Activated T-cell treated with anti-CD3 and anti-CD28 coated beads, Interleukin-2, amount 50 U/mL, for 4 hours (primary cell): ENCODE results near the gene SCOC. TPM values are rescaled to one million over a fixed set of nuclear protein-coding genes. Genes with fewer than 3 reads are reported as not detected.

Experiments
- ATAC-seq, 2 donors: fragments of 200-7000 bp; cut with Tn5 transposase; one replicate each; pipeline ENCODE4 v1.10.0; 2021
- DNase-seq: peaks from one replicate; pipeline ENCODE4 v3.0.0-alpha.2; 2020
- H3K27me3 Mint-ChIP-seq: one replicate; pipeline ENCODE4 v1.8.0; 2021; ENCODE audit warnings: low read depth, mixed read lengths
- H3K36me3 Mint-ChIP-seq: one replicate; pipeline ENCODE4 v1.8.0; 2022; ENCODE audit warnings: mixed read lengths; ENCODE audit not compliant: insufficient read depth
- H3K4me1 Mint-ChIP-seq: one replicate; pipeline ENCODE4 v1.8.0; 2021; ENCODE audit warnings: low read depth, mixed read lengths
- H3K4me3 Mint-ChIP-seq: one replicate; pipeline ENCODE4 v1.8.0; 2021; ENCODE audit warnings: mild to moderate bottlenecking, moderate library complexity, mixed read lengths
- H3K9me3 Mint-ChIP-seq: one replicate; pipeline ENCODE4 v1.8.0; 2021; ENCODE audit warnings: mixed read lengths
- total RNA-seq, 3 donors: library from RNA; stranded (reverse); gene quantifications; one replicate each; pipeline ENCODE4 v1.2.1, GENCODE V29; 2021

The SCOC gene
- total RNA-seq, 3 donors from 2014 or later = 20.5 to 24.3 (median 23.0) TPM

DNA sequence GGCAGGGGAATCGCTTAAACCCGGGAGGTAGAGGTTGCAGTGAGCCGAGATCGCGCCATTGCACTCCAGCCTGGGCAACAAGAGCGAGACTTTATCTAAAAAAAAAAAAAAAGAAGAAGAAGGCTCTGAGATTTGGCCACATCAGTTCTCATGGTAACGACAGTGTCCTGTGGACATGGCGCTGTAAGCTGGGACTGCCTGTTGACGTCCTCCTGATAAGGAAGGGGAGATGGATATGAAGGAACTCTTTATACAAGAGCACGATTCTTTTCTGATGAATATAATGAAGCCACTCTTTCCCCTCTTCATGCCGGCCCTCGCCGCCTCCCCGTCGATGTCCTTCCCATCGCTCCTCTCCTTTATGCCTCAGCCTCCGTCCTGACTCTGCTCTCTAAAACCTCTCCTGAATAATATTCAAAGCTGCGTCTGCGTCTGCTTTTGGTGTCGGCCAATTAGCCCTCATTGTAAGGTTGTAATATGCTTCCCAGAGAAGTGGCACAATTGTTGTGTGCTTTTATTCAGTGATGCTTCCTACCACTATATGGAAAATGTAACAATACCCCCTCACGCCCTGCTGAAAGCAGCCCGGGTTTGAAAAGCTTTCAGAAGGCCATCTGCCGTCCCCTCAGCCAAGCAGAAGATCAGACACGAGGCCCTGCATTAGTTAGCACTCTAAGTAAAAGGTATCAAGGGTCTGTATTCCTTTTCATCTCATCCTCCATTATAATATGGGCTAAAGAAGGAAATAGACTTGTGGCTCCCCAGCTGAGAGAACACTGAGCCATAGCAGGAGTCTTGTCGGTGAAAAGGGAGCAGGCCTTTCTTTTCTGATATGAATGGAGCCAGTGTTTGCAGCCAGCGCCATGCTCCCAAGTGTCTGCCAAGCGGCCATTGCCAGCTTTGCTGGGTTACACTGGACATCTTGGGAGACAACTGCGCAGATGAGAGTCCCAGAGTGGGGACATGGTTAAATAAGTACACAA is 22.1 kb upstream of the SCOC start:
- ATAC-seq (no peak), DNase-seq (no peak)
- Mint-ChIP-seq H3K4me1 (peaks cover 11% of the 10 kb centered on the region), H3K9me3 (no peaks in the 10 kb centered on the region), H3K36me3 (no peaks in the 10 kb centered on the region), H3K27me3 (peaks cover 2% of the 10 kb centered on the region), H3K4me3 (no peak overlapping the region)

DNA sequence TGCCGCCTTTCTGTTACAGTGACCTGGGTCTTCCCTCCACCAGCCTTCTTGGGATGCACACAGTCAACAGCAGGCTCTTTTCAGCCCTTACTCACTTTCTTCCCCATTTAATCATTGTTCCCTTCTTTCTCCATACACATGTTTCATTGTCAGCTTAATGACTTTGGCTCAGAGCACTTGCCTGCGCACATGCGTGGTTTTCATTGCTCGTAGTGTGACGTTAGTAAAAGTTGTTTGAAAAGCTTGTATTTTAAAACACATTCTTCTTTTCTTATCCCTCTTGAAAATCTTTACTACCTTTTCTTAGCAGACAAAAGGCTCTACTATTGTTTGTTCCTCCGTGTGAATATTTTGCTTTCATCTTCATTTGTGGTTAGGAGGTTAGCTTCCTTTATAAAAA is 19.7 kb upstream of the SCOC start:
- Mint-ChIP-seq H3K36me3 (no peaks in the 10 kb centered on the region), H3K4me3 (no peak overlapping the region), H3K4me1 (peaks cover 11% of the 10 kb centered on the region), H3K27me3 (peaks cover 2% of the 10 kb centered on the region), H3K9me3 (no peaks in the 10 kb centered on the region)
- ATAC-seq = no peak
- DNase-seq = no peak

DNA sequence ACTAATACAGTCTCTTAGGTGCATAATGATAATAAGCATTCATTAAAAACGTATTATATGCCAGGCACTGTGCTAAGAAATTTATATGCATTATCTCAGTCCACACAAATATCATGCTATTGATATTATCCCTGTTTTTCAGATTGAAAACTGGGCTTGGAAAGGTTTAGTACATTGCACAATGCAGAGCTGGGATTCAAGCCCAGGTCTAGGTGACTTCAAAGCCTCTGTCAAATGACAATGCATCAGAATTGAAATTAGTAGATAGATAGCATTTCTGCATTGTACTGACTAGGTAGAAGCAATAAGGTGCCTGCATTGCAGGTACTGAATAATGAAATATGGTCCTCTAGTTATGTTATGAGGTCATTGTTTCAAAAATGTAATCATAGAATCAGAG is 18.2 kb upstream of the SCOC start:
- H3K4me1 Mint-ChIP-seq = peaks cover 11% of the 10 kb centered on the region
- no peaks in the 10 kb centered on the region for H3K36me3 Mint-ChIP-seq
- H3K27me3 Mint-ChIP-seq = no peaks in the 10 kb centered on the region
- no peaks in the 10 kb centered on the region for H3K9me3 Mint-ChIP-seq
- DNase-seq (no peak), ATAC-seq (no peak)
- no peak overlapping the region for H3K4me3 Mint-ChIP-seq

DNA sequence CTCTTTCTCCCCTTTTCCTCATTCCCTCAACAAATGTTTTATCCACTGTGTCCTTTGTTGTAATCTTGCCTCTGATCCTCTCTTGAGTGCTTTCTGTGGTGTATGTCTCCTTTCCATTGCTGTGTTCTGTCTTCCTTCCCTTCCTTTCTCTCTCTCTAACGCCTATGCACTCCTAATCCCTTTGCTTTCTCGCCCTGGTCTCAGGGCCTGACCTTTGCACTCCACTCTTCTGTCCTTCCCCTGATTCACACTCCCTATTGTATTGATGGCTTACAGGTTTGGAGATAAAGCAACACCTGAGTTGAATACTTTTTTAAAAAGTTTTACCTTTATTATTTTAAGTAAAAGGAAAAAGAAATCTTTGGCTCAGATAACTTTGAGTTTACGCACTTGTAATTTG is 15.6 kb upstream of the SCOC start:
- no peaks in the 10 kb centered on the region for H3K9me3 Mint-ChIP-seq
- ATAC-seq = no peak
- no peak overlapping the region for H3K4me3 Mint-ChIP-seq
- no peaks in the 10 kb centered on the region for H3K36me3 Mint-ChIP-seq
- H3K27me3 Mint-ChIP-seq = no peaks in the 10 kb centered on the region
- peaks cover 11% of the 10 kb centered on the region for H3K4me1 Mint-ChIP-seq
- no peak for DNase-seq

DNA sequence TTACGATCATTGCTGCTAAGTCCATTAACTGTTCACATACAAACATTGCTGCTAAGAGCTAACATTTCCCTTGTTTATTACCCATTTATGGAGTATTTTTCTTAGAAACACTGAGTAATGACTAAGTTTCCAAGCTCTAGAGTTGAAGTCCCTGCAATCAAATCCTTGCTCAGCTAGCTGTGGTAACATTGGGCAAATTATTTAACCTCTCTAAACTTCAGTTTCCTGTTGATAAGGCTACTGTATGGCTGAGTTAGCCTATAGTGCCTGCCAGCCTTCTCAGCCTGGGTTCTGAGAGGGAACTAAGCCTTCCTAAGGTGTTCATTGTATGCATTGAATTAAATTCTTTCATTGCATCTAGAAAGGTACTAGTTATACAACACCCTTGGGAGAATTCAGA is 15.2 kb upstream of the SCOC start:
- peaks cover 11% of the 10 kb centered on the region for H3K4me1 Mint-ChIP-seq
- no peaks in the 10 kb centered on the region for H3K27me3 Mint-ChIP-seq
- no peak for DNase-seq
- no peak for ATAC-seq
- no peaks in the 10 kb centered on the region for H3K36me3 Mint-ChIP-seq
- no peaks in the 10 kb centered on the region for H3K9me3 Mint-ChIP-seq
- no peak overlapping the region for H3K4me3 Mint-ChIP-seq

DNA sequence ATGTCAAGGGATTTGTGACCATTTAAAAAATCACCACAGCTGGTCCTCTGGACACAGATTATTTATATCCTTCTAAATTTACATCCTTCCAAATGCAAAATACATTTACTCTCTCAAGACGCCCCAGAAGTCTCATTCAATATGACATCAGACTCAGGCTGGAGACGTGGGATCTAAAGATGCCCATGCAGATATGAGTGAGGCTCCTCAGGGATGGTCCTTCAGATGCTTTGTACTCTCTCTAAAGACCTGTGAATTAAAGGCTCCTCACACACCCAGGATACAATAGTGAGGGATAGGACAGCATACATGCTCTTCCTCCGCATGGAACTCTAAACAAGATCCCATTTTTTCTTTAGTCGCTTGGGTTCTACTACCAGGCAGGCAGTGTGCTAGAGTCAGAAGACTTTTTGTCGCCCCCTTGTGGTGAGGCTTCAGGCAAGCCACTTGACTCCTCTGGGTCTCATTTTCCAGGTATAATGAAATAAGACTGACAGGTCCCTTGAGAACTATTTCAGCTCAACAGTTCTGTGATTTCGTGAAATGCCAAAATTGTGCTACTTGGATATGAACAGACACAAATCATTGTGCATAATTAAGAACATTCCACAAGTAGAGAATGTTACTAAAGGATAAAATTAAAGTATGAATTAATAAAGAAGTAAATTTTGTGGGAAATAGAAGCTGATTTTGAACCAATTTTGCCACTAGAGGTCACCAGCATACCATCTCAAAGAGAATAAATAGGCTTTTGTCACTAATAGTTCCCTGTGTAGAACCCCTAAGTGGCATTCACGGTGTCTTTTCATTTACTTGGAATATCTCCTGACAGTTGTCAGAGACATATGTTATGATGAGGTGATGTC is 13.7 kb upstream of the SCOC start:
- Mint-ChIP-seq H3K36me3 (no peaks in the 10 kb centered on the region), H3K4me1 (no peaks in the 10 kb centered on the region), H3K9me3 (no peaks in the 10 kb centered on the region), H3K27me3 (no peaks in the 10 kb centered on the region), H3K4me3 (no peak overlapping the region)
- ATAC-seq = peak; percentile 90 to 94
- peak; percentile 80 for DNase-seq

DNA sequence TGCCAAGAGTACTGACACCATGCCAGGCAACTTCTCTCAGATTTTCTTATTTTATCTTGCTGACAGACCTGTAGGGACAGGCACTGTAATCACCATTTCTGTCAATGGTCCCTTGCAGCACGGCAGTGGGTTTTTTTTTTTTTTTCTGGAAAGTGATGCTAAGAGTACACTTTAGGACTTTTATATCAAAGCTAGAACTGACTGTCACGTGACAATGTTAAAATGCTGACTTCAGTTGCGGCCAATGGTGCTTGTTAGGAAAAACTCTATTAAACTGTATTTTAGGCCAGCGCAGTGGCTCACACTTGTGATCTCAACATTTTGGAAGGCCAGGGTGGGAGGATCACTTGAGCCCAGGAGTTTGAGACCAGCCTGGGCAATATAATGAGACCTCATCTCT is 12.3 kb upstream of the SCOC start:
- no peak overlapping the region for H3K4me3 Mint-ChIP-seq
- H3K4me1 Mint-ChIP-seq = no peaks in the 10 kb centered on the region
- H3K36me3 Mint-ChIP-seq = no peaks in the 10 kb centered on the region
- DNase-seq (no peak), ATAC-seq (no peak)
- no peaks in the 10 kb centered on the region for H3K27me3 Mint-ChIP-seq
- no peaks in the 10 kb centered on the region for H3K9me3 Mint-ChIP-seq

DNA sequence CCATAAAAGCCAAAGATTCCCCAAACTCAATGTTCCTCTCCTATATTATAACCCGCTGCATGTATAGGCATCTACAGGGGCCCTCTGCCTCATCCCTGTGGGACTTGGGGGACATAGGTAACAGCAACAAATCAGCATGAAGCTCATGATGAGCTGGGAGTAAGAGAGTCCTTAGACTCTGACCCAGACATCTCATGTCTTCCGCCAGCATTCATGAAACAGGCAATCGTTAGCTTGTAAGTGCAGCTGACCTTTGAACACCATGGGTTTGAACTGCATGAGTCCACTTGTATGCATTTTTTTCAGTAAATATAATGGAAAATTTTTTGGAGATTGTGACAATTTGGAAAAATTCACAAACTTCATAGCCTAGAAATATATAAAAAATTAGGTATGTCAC is 10.4 kb upstream of the SCOC start:
- no peaks in the 10 kb centered on the region for H3K36me3 Mint-ChIP-seq
- no peaks in the 10 kb centered on the region for H3K9me3 Mint-ChIP-seq
- H3K27me3 Mint-ChIP-seq = no peaks in the 10 kb centered on the region
- H3K4me3 Mint-ChIP-seq = no peak overlapping the region
- ATAC-seq = no peak
- no peak for DNase-seq
- H3K4me1 Mint-ChIP-seq = no peaks in the 10 kb centered on the region

DNA sequence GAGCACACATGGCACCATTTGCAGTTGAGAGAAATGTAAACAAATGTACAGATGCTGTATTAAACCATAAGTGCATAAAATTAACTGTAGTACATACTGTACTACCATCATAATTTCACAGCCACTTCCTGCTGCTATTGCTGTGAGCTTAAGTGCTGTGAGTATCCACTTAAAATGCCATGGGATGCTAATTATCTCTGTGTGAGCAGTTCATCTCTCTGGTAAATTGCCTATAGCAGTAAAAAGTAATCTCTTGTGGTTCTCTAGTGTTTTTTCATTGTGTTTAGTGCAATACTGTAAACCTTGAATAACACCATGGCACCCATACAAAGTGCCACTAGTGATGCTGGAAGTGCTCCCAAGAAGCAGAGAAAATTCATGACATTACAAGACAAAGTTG is 9.9 kb upstream of the SCOC start:
- DNase-seq (no peak), ATAC-seq (no peak)
- Mint-ChIP-seq H3K9me3 (no peaks in the 10 kb centered on the region), H3K4me1 (no peaks in the 10 kb centered on the region), H3K27me3 (no peaks in the 10 kb centered on the region), H3K36me3 (no peaks in the 10 kb centered on the region), H3K4me3 (no peak overlapping the region)

DNA sequence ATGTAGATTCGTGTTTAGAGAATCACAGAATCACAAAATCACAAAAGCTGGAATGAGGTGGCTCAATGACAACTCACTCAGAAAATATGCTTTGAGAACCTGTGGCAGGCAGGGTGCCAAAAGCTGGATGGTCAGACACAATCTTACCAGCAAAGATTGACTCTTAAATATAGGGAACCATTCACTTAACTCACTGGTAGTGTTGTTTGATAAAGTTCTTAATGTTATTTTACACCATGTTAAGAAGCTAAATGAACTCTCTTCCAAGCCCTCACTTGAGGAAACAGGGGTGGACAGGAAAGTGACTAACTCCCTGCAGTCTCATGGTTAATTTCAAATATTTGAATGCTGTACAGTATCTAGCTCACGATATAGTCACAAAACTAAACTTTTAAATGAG is 5.7 kb upstream of the SCOC start:
- Mint-ChIP-seq H3K36me3 (no peaks in the 10 kb centered on the region), H3K4me1 (no peaks in the 10 kb centered on the region), H3K9me3 (no peaks in the 10 kb centered on the region), H3K27me3 (no peaks in the 10 kb centered on the region), H3K4me3 (no peak overlapping the region)
- ATAC-seq = no peak
- DNase-seq = no peak

DNA sequence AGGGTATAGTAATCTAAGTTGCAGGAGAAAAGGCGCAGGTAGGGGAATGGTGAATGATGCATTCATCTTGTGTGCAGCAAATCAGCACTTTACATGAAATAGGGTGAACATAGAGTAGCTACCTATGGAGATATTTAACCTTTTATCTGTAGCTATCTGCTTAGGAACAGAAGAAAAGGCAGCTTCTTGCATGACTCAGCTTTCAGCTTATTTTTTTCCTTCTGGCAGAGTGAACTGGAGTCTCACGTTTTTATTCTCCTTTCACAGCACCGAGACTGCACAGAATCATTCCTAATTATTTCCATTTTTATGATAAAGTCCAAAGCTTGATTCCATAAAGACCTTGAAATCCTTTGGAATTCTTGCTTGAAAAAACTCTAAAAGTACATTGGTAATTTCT is 4.8 kb upstream of the SCOC start:
- no peaks in the 10 kb centered on the region for H3K36me3 Mint-ChIP-seq

DNA sequence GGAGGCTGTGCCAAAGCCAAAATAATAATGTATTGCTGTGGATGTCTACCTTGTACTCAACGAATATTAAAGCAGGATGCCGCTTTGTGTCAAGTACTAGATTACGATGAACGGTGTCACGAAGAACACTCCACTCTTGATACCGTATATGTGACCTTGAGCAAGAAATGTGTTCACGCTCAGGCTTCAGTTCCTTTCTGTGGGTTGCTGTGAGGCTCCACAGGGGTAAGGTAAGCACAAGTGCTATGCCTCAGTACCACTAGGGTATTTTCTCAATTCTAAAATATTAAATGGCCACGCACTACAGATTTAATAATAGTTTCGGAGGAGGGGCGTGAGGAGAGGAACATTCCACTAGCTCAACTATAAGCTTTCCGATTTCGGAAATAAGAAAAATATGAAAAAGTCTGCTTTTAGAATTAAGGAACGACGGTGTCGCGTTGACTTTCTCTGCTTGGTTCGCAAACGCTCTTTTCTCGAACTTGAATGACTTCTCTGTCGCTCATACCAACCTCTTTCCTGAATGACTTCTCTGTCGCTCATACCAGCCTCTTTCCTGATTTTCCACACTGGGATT is 607 bp upstream of the SCOC start:
- Mint-ChIP-seq H3K9me3 (no peaks in the 10 kb centered on the region), H3K27me3 (no peaks in the 10 kb centered on the region), H3K4me3 (no peak overlapping the region), H3K36me3 (peaks cover 2% of the 10 kb centered on the region), H3K4me1 (peaks cover 29% of the 10 kb centered on the region)
- peak; percentile 60 to 66 for ATAC-seq
- DNase-seq = peak; percentile 15

More for the DNA sequence above, 4.8 kb upstream of the SCOC start:
- DNase-seq (no peak), ATAC-seq (no peak)
- Mint-ChIP-seq H3K4me3 (no peak overlapping the region), H3K9me3 (no peaks in the 10 kb centered on the region), H3K27me3 (no peaks in the 10 kb centered on the region), H3K4me1 (no peaks in the 10 kb centered on the region)

DNA sequence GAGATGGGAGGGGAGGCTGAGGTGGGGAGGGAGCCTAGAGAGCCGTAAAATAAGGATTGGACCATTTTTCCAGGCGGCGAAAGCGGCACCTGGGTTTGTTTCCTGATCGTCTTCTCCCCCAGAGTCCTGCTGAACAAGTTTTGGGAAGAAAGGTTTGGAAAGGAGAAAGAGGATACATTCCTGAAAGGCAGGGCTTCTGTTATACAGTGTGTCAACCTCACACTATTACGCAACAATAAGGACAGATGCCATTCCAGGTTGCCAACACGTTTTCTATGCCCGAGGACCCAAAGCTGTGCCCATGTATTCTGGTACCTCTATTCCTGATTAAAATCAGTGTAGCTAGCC is 658 bp downstream of the SCOC start:
- no peaks in the 10 kb centered on the region for H3K27me3 Mint-ChIP-seq
- DNase-seq = no peak
- ATAC-seq = no peak
- H3K9me3 Mint-ChIP-seq = no peaks in the 10 kb centered on the region
- peaks cover 2% of the 10 kb centered on the region for H3K36me3 Mint-ChIP-seq
- peaks cover 30% of the 10 kb centered on the region for H3K4me1 Mint-ChIP-seq
- no peak overlapping the region for H3K4me3 Mint-ChIP-seq

DNA sequence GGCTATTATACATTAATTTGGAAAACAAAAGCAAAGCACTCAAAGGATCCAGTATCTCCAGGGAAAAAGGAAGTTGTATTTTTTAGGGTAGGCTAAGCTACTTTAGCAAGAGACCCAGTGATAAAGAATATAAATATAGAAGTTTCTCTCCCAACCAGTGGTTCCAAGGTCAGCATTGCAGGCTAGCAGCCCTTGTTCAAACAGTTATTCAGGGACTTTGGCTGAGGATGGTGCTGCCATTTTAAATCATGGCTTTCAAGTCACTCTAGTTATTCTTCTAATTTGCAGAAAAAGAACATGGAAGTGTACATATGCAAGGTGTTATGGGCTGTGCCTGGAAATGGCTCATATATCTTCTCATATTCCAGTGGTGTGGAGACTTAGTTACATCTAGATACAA is 9.3 kb downstream of the SCOC start:
- H3K27me3 Mint-ChIP-seq = no peaks in the 10 kb centered on the region
- DNase-seq (no peak), ATAC-seq (no peak)
- peaks cover 12% of the 10 kb centered on the region for H3K36me3 Mint-ChIP-seq
- no peak overlapping the region for H3K4me3 Mint-ChIP-seq
- H3K9me3 Mint-ChIP-seq = no peaks in the 10 kb centered on the region
- H3K4me1 Mint-ChIP-seq = peaks cover 2% of the 10 kb centered on the region
